Mucosa of stomach (tissue), 1 donor: ENCODE data around the gene SLC7A14.

Experiments
- H3K27me3 ChIP-seq: one replicate; pipeline ENCODE4 v1.7.0; 2013; ENCODE audit warnings: mild to moderate bottlenecking, low read length; ENCODE audit not compliant: control insufficient read depth, insufficient read depth
- H3K36me3 ChIP-seq: one replicate; pipeline ENCODE4 v1.7.0; 2013; ENCODE audit warnings: low read length; ENCODE audit not compliant: control insufficient read depth, insufficient read depth
- H3K4me1 ChIP-seq: one replicate; pipeline ENCODE4 v1.7.0; 2013; ENCODE audit warnings: mild to moderate bottlenecking, low read length; ENCODE audit not compliant: control insufficient read depth, insufficient read depth
- H3K4me3 ChIP-seq: one replicate; pipeline ENCODE4 v1.7.0; 2013; ENCODE audit warnings: low read length
- H3K9ac ChIP-seq: one replicate; pipeline ENCODE4 v1.7.0; 2013; ENCODE audit warnings: mild to moderate bottlenecking, low read length, moderate library complexity
- H3K9me3 ChIP-seq: one replicate; pipeline ENCODE4 v1.7.0; 2013; ENCODE audit warnings: mild to moderate bottlenecking, low read length, moderate library complexity; ENCODE audit not compliant: control insufficient read depth
- donor health status: Pancreatic carcinoma.

Gene SLC7A14

GRCh38 chr3:170473358-170473757 lies 112.5 kb downstream of the SLC7A14 start:
- H3K36me3 ChIP-seq: no peaks in the 10 kb centered on the region
- H3K9me3 ChIP-seq: no peaks in the 10 kb centered on the region
- H3K4me1 ChIP-seq: peaks cover 9% of the 10 kb centered on the region
- peaks cover 49% of the 10 kb centered on the region for H3K27me3 ChIP-seq
- no peak overlapping the region for H3K9ac ChIP-seq
- H3K4me3 ChIP-seq: no peak overlapping the region

- H3K4me1 ChIP-seq: peaks cover 13% of the 10 kb centered on the region
- peaks cover 61% of the 10 kb centered on the region for H3K27me3 ChIP-seq
- no peaks in the 10 kb centered on the region for H3K36me3 ChIP-seq
- H3K9me3 ChIP-seq: no peaks in the 10 kb centered on the region
- no peak overlapping the region for H3K4me3 ChIP-seq
- no peak overlapping the region for H3K9ac ChIP-seq
Observed at GRCh38 chr3:170471149-170471548, 114.7 kb downstream of the SLC7A14 start.

- Histone ChIP-seq H3K9me3 (no peaks in the 10 kb centered on the region), H3K4me1 (peaks cover 13% of the 10 kb centered on the region), H3K27me3 (peaks cover 58% of the 10 kb centered on the region), H3K36me3 (no peaks in the 10 kb centered on the region), H3K4me3 (no peak overlapping the region), H3K9ac (no peak overlapping the region)
Observed at GRCh38 chr3:170470063-170471016, 115.5 kb downstream of the SLC7A14 start.

GRCh38 chr3:170469151-170470062 lies 116.5 kb downstream of the SLC7A14 start:
- Histone ChIP-seq H3K9me3 (no peaks in the 10 kb centered on the region), H3K4me1 (peaks cover 13% of the 10 kb centered on the region), H3K9ac (no peak overlapping the region), H3K27me3 (peaks cover 67% of the 10 kb centered on the region), H3K4me3 (no peak overlapping the region), H3K36me3 (no peaks in the 10 kb centered on the region)

- Histone ChIP-seq H3K9ac (no peak overlapping the region), H3K27me3 (peaks cover 66% of the 10 kb centered on the region), H3K4me3 (no peak overlapping the region), H3K36me3 (no peaks in the 10 kb centered on the region), H3K4me1 (peaks cover 13% of the 10 kb centered on the region), H3K9me3 (no peaks in the 10 kb centered on the region)
Observed at GRCh38 chr3:170467571-170468147, 118.2 kb downstream of the SLC7A14 start.

- Histone ChIP-seq H3K36me3 (no peaks in the 10 kb centered on the region), H3K9me3 (no peaks in the 10 kb centered on the region), H3K4me3 (no peak overlapping the region), H3K9ac (no peak overlapping the region), H3K27me3 (peaks cover 68% of the 10 kb centered on the region), H3K4me1 (peaks cover 13% of the 10 kb centered on the region)
Observed at GRCh38 chr3:170467007-170467406, 118.9 kb downstream of the SLC7A14 start.

GRCh38 chr3:170465955-170466354 lies 119.9 kb downstream of the SLC7A14 start:
- Histone ChIP-seq H3K36me3 (no peaks in the 10 kb centered on the region), H3K4me1 (peaks cover 13% of the 10 kb centered on the region), H3K9ac (no peak overlapping the region)

GRCh38 chr3:170463011-170463410 lies 122.9 kb downstream of the SLC7A14 start:
- H3K36me3 ChIP-seq: no peaks in the 10 kb centered on the region
- H3K4me1 ChIP-seq: peaks cover 4% of the 10 kb centered on the region
- H3K9ac ChIP-seq: no peak overlapping the region
- H3K27me3 ChIP-seq: peaks cover 67% of the 10 kb centered on the region
- H3K4me3 ChIP-seq: no peak overlapping the region
- H3K9me3 ChIP-seq: no peaks in the 10 kb centered on the region

More at GRCh38 chr3:170465955-170466354, 119.9 kb downstream of the SLC7A14 start:
- Histone ChIP-seq H3K9me3 (no peaks in the 10 kb centered on the region), H3K4me3 (no peak overlapping the region), H3K27me3 (peaks cover 76% of the 10 kb centered on the region)

- peaks cover 37% of the 10 kb centered on the region for H3K27me3 ChIP-seq
- no peaks in the 10 kb centered on the region for H3K36me3 ChIP-seq
- H3K9ac ChIP-seq: no peak overlapping the region
- H3K4me3 ChIP-seq: no peak overlapping the region
- H3K9me3 ChIP-seq: no peaks in the 10 kb centered on the region
- no peaks in the 10 kb centered on the region for H3K4me1 ChIP-seq
Observed at GRCh38 chr3:170458285-170458684, 127.6 kb downstream of the SLC7A14 start.

GRCh38 chr3:170454509-170454908 lies 131.4 kb downstream of the SLC7A14 start:
- Histone ChIP-seq H3K27me3 (peaks cover 14% of the 10 kb centered on the region), H3K4me3 (no peak overlapping the region), H3K36me3 (no peaks in the 10 kb centered on the region), H3K9ac (no peak overlapping the region), H3K4me1 (no peaks in the 10 kb centered on the region), H3K9me3 (no peaks in the 10 kb centered on the region)

- no peaks in the 10 kb centered on the region for H3K4me1 ChIP-seq
- no peak overlapping the region for H3K4me3 ChIP-seq
- H3K27me3 ChIP-seq: peaks cover 3% of the 10 kb centered on the region
- no peak overlapping the region for H3K9ac ChIP-seq
- H3K36me3 ChIP-seq: no peaks in the 10 kb centered on the region
- H3K9me3 ChIP-seq: no peaks in the 10 kb centered on the region
Observed at GRCh38 chr3:170450039-170450438, 135.8 kb downstream of the SLC7A14 start.
